ENCODE results near the gene LMX1B.

LMX1B gene

GRCh38 chr9:126641118-126641851, 27.6 kb downstream of the LMX1B start:
- ATAC-seq, result no peak
- TF ChIP-seq TOX (CRISPR knock-in tag; IDR thresholded peaks at IDR 0.05; ENCODE audit: borderline replicate concordance), result no peak
- TF ChIP-seq TCF4 (CRISPR knock-in tag; IDR thresholded peaks at IDR 0.05; ENCODE audit: borderline replicate concordance), result no peak

GRCh38 chr9:126642010-126642744, 28.4 kb downstream of the LMX1B start:
- TF ChIP-seq ZNF70 (CRISPR knock-in tag; IDR thresholded peaks at IDR 0.05) (no peak), ARNTL (CRISPR knock-in tag; IDR thresholded peaks at IDR 0.05; ENCODE audit: borderline replicate concordance, low read depth) (no peak), CSRNP3 (CRISPR knock-in tag; IDR thresholded peaks at IDR 0.05) (no peak), CSDC2 (CRISPR knock-in tag; IDR thresholded peaks at IDR 0.05) (no peak), BACH2 (CRISPR knock-in tag; IDR thresholded peaks at IDR 0.05; ENCODE audit: borderline replicate concordance) (no peak), SNAI2 (CRISPR knock-in tag; IDR thresholded peaks at IDR 0.05) (no peak), OSR1 (CRISPR knock-in tag; IDR thresholded peaks at IDR 0.05) (no peak), TSHZ2 (CRISPR knock-in tag; IDR thresholded peaks at IDR 0.05) (no peak), ZNF565 (CRISPR knock-in tag; conservative IDR thresholded peaks at IDR 0.05; ENCODE audit: low read depth) (no peak), ISL1 (CRISPR knock-in tag; IDR thresholded peaks at IDR 0.05) (no peak), PATZ1 (CRISPR knock-in tag; IDR thresholded peaks at IDR 0.05; ENCODE audit: borderline replicate concordance) (no peak), ZFP3 (CRISPR knock-in tag; IDR thresholded peaks at IDR 0.05) (no peak), CREB5 (CRISPR knock-in tag; IDR thresholded peaks at IDR 0.05; ENCODE audit: low read depth) (no peak), GLIS3 (CRISPR knock-in tag; IDR thresholded peaks at IDR 0.05) (no peak), TCF4 (CRISPR knock-in tag; IDR thresholded peaks at IDR 0.05; ENCODE audit: borderline replicate concordance) (no peak), ZC3H10 (CRISPR knock-in tag; IDR thresholded peaks at IDR 0.05) (no peak), TOX (CRISPR knock-in tag; IDR thresholded peaks at IDR 0.05; ENCODE audit: borderline replicate concordance) (no peak)
- ATAC-seq, result no peak

GRCh38 chr9:126642839-126643238, 29.1 kb downstream of the LMX1B start:
- no peak for ATAC-seq
- TF ChIP-seq GLIS3 (CRISPR knock-in tag; IDR thresholded peaks at IDR 0.05) (no peak), TSHZ2 (CRISPR knock-in tag; IDR thresholded peaks at IDR 0.05) (no peak), POU6F1 (CRISPR knock-in tag; IDR thresholded peaks at IDR 0.05; ENCODE audit: borderline replicate concordance, low read depth) (no peak), BACH2 (CRISPR knock-in tag; IDR thresholded peaks at IDR 0.05; ENCODE audit: borderline replicate concordance) (no peak), OSR1 (CRISPR knock-in tag; IDR thresholded peaks at IDR 0.05) (no peak), TCF4 (CRISPR knock-in tag; IDR thresholded peaks at IDR 0.05; ENCODE audit: borderline replicate concordance) (no peak), CREB5 (CRISPR knock-in tag; IDR thresholded peaks at IDR 0.05; ENCODE audit: low read depth) (no peak), PPARA (CRISPR knock-in tag; IDR thresholded peaks at IDR 0.05; ENCODE audit: borderline replicate concordance) (no peak), PATZ1 (CRISPR knock-in tag; IDR thresholded peaks at IDR 0.05; ENCODE audit: borderline replicate concordance) (no peak), ZNF70 (CRISPR knock-in tag; IDR thresholded peaks at IDR 0.05) (no peak), ISL1 (CRISPR knock-in tag; IDR thresholded peaks at IDR 0.05) (no peak)

Data from SK-N-SH treated with all-trans-retinoic acid at 6 μM for 48 hours (cell line).